NT2/D1 (cell line): ENCODE data around the gene WNT3A.

Experiments used
- YY1 ChIP-seq: IDR thresholded peaks from 2 replicates; pipeline ENCODE4 v1.6.1; 2011; ENCODE audit not compliant: insufficient read length, insufficient read depth
- ZNF274 ChIP-seq: IDR thresholded peaks from 2 replicates; pipeline ENCODE4 v1.6.1; 2011; ENCODE audit warnings: mild to moderate bottlenecking, low read depth, low read length

- TF ChIP-seq YY1 (no peak), ZNF274 (no peak)
These were observed 53.0 kb downstream of the WNT3A start for GRCh38 chr1:228059634-228060457.
